HG02884 (cell line): ENCODE measurements around the gene ZNF202.
"Not testable (repeated sequence)": the region's sequence is repeated elsewhere in the genome, so short reads cannot be mapped to it uniquely, and the experiment has no call there.

Experiments used
- ATAC-seq: cut with Tn5 transposase; IDR thresholded peaks from one replicate; pipeline ENCODE4 v1.9.1; 2021; ENCODE audit warnings: mild to moderate bottlenecking, moderate library complexity; ENCODE audit not compliant: unreplicated experiment

Gene ZNF202

DNA sequence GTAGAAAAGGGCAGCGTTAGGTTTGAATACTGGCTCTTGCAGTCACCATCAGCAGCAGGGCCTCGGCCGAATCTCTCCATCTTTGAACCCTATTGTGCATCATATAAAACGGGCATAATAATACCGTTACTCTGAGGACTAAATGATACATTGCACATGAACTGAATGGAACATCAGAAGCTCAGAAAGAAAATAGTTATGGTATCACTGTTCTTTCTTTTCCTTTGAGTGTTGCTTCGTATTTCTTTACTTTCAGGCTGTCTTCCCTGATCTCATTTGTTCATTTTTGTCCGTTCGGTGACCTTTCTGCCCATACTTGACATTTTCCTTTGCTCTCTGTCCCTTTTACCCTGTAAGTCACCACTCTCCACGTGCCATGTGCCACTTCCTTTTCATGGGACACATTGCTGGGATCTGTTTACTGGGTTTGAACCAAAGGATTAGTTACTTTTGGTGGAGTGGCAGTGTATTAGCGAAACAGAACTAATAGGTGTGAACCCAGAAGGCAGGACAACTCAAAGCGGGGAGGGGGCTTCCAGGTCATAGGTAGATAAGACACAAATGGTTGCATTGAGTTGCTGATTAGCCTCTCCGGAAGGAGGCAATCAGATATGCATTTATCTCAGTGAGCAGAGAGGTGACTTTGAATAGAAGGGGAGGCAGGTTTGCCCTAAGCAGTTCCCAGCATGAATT lies 717 bp upstream of the ZNF202 start:
- no peak for ATAC-seq

DNA sequence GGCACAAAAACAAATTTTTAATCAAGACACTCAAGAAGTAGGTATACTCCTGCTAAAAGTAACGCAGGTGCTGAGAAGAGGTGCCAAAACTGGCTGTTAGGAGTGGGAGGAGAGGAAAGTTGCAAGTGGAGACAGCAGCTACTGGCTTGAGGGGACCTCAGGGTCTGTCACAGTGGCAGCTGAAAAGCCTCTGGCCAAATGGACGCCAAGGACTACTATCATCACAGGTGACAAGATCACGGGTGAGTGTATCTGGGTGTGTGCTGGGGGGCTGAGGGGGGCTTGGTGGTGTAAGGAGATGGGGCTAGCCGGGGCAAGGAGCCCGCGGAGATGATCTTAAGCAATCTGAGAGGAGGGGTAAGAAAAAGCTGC lies 687 bp downstream of the ZNF202 start:
- ATAC-seq: no peak

DNA sequence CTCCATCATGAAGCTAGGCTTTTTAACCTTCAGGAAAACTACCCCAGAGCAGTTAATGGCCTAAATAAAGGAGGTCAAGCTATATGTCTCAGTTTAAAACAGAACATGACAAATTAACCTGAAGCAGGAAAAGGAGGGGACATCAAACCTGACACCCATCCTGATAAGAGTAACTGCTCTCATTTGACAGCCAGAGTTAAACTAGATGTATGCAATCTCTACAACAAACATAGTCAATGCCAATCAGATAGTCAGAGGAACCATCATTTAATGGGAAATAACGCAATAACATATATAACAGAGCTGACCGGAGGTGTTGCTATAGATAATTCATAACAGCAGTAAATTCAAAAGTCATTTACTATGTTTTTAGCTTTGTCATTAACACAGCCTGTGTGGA lies 3.1 kb downstream of the ZNF202 start:
- no peak for ATAC-seq

DNA sequence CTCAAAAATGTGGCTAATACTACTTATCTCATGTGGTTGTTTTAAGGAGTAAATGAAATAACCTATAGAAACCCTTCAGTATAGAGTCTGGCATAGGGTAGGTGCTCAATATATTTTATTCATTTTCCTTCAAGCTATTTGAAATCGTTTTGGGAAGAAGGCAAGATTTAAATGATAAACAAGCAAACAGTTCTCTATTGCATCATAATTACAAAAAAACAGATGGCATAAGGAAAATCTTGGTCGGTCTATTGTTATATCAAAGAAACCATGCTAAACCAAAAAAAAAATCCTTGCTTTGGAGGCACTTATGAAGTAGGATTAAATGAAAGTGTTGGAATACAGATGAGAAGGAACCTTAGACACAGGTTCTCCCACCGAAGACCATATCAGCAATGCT lies 4.7 kb downstream of the ZNF202 start:
- ATAC-seq: no peak

DNA sequence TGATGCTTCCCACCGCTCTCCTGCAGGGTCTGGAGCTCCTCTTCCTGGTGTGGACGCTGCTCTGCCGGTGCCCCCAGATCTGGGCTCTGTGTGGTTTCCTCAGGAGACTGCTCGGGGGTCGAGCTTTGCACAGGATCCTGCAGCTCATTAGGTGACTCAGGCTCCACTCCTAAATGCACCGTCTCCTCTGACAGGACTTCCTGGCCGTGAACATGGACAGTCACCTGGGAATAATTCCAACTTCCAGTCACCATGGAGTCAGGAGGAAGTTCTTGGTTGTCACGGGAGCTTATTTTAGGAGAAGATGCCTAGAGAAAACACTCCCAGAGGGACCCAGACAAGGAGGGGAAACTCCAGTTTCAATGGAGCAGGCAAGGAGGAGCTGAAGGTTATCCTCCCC lies 11.9 kb downstream of the ZNF202 start:
- ATAC-seq: no peak

DNA sequence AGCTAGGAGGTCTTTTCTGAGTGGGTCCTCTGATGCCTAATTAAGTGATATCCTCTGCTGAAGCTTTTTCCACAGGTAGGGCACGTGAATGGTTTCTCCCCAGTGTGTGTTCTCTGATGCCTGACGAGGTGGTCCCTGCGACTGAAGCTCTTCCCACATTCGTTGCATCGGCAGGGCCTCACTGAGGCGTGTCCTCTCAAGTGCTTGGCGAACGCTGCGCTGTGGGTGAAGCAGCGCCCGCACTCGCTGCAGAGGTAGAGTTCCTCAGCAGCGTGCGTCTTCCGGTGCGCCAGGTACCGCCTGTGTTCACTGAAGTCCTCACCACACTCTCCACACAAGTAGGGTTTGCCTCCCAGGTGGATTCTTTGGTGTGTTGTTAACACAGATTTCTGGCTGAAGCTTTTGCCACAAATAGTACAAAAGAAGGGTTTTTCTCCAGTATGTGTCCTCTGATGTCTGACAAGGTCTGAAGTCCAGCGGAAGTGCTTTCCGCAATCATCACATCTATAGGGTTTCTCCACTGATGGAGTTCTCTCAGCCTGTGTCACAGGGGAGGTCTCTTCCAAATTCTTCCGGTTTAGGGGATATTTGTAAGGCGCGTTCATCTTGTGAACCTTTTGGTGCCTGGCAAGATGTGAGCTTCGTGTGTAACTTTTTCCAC lies 15.3 kb downstream of the ZNF202 start:
- no peak for ATAC-seq

DNA sequence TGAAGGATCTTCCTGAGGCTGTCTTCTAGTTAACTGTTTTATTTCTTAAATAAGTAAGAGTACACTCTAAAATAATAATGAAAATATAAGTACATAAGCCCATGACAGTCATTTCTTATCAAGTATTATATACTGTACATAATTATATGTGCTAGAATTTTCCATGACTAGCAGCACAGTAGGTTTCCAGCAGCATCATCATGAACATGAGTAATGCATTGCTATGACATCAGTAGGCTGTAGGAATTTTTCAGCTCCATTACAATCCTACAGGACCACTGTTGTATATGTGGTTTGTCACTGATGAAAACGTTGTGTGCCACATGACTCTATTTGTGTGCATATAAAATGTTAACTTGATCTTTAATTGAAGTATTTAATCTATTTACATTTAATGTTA lies 22.0 kb downstream of the ZNF202 start:
- ATAC-seq: no peak

DNA sequence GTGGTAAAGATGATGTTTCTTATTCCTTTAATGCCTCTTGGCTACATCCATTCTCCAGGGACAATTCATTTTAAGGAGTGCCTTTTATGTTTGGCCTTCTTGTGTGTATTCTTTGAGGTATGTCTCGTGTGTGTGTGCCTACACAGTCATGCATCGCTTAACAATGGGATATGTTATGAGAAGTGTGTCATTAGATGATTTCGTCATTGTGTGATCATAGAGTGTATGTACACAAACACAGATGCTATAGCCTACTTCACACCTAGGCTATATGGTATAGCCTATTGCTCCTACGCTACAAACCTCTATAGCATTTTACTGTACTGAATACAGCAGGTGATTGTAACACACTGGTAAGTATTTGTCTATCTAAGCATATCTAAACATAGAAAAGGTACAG lies 23.0 kb downstream of the ZNF202 start:
- ATAC-seq: no peak

DNA sequence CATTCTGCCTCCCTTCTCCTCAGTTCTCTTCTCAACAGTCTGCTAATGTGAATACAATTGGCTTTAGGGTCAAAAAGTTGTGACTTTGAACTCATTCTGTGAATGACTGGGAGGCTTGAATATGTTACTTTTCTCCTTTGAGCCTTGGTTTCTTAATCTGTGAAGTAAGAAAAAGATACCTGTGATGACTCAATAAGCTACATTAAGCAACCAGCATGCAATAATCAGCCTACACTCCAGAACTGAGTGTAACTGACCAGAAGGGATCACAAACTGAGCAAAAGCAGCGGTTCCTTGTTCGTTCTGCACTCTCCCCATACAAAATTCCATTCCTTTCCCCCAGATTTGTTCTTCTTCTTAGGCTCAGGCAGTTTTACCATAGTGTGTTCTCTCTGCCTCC lies 23.4 kb downstream of the ZNF202 start:
- no peak for ATAC-seq

DNA sequence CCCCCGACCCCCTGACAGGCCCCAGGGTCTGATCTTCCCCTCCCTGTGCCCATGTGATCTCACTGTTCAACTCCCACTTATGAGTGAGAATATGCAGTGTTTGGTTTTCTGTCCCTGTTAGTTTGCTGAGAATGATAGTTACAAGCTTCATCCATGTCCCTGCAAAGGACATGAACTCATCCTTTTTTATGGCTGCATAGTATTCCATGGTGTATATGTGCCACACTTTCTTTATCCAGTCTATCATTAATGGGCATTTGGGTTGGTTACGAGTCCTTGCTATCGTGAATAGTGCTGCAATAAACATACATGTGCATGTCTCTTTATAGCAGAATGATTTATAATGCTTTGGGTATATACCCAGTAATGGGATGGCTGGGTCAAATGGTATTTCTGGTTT lies 28.8 kb downstream of the ZNF202 start:
- not testable (repeated sequence) for ATAC-seq

DNA sequence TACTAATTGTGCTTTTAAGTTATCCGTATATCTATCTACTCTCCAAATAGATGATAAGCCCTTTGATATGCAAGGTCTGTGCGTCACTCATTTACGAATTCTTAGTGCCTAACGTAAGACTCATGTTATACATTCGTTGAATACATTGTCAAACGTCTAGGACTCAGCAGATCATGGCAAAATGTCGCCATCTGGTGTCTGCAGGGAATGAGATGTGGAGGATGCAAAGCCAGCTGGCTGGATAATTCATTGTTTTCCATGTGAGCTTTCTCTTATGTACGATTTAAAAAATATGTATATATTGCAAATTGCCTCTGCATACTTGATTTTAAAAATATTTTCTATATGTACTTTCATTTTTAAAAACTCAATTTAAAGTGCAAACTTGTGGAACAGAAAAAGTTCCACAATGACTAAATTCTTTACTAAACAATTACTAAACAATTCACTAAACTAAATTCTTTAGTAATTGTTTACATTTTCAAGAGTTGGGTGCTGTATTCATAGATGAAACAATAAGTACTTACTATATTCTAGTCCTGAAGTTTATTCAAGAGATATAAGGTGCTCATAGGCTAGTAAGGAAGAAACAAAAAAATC lies 33.8 kb downstream of the ZNF202 start:
- peak; percentile 68 for ATAC-seq

DNA sequence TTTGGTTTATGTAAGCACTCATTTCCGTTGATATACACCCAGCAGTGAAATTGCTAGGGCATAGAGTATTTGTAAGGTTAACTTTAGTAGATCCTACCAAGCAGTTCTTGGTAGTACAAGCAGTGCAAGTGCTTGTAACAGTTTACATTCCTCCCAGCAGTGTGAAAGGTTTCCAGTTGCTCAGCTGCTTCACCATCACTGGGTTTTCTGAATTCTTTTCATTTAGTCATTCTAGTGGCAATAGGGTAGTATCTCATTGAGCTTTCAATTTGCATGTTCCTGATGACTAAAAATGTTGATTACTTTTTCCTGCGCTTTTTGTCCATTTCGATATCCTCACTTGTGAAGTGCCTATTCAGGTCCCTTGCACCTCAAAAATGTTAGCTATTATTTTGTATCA lies 34.3 kb downstream of the ZNF202 start:
- no peak for ATAC-seq

DNA sequence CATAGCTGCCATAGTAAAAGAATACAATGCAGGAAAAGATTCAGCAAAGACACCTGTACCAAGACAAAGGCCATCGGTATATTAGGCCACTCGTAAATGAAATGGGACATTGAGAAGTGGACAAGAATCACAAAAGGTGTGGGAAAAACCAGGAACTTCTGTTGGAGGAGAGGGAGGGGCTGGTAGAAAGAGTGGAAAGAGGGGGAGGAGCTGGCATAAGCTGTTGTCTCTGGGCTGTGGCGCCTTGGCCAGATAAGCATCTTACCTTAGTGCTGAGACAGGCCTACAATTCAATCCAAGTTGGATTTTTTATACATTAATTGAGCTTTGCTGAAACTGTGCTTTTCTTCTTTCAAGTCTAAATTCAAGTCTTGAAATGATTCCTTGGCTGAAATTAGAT lies 37.1 kb downstream of the ZNF202 start:
- no peak for ATAC-seq

DNA sequence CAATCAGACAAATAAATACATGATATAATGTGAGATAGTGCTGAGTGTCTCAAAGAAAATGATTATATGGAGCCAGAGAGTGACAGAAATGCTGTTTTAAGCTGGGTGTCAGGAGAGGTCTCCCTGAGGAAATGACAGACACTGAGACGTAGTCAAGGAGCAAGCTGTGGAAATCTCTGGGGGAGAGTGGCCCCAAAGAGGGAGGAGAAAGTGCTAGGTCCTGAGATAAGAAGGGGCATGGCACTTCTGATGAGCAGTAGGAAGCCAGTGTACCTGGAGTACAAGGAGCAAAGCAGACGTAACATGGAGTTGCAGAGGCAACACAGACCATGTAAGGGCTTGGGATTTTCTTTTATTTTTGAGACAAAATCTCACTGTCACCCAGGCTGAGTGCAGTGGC lies 38.8 kb downstream of the ZNF202 start:
- ATAC-seq: no peak

DNA sequence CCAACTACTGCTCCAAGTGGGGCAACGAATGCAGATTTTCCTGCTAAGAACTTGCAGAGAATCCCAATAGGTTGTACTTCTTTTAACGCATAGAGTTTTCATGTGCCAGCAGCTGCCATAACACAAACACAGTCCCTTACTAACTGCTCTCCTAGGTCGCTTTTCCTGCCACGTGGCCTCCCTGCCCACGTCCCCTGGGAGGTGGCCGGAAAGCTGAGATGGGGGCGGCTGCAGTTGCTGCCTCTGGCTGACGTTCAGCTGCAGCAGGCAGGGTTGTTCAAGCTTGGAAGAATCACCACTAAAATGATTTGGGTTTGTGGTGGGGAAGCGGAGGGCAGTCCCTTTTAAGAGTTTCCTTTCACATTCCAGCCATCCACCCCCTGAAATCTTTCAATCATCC lies 39.3 kb downstream of the ZNF202 start:
- ATAC-seq: peak; percentile 82

DNA sequence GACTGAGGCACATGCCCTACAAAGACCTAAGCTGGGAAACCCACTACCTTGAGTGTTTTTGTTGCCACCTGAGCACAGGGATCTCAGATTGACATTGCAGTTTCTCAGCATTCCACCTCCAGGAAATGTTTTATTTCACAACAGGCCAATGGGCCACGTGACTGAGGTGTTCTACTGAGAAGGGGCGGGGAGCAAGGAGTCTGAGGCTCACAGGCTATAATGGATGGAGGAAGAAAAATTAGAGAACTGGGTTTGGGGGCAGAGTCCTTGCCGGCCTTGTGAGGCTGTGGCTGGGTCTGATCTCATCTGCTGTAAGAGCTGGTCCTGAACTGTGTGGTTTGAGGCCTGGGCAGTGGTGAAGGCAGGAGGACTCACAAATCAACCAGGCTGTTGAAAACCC lies 40.7 kb downstream of the ZNF202 start:
- no peak for ATAC-seq

DNA sequence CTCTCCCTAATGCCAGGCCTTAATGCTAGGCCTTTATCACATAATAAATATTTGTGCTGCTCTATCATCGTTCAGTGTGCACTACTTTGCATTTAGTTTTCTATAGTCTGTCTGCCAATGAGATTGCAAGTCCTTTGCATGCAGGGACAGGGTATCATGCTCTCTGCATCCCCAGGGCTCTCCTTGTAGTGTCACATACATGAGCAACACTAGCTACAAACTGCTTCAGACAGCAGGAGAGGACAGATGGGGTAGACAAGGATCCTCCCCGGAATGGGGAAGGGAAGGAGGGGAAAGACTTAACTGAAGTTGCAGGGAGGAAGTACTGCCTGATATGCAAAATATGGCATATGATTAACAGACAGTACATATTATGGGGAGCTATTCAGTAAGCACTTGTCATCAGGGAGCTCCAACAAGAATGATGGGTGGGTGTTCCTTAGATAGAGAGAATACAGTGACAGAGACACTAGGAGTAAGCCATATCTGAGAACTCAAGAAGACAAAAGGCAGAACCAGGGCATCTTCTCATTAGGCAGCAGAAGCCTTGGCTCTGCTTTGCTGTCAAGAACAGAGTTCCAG lies 42.8 kb downstream of the ZNF202 start:
- no peak for ATAC-seq

DNA sequence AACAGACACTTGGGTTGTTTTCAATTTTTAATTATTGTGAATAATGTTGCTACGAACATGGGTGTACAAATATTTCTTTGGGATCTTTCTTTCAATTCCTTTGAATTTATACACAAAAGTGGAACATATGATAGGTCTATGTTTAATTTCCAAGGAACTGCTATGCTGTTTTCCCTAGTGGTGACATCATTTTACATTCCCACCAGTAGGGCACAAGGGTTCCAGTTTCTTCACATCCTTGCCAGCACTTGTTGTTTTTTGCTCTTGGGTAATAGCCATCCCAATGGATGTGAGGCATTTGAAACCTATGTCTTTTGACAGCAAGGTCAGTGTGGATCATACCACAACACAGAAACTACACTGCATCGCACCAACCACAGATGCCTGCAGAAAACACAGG lies 45.3 kb downstream of the ZNF202 start:
- no peak for ATAC-seq

DNA sequence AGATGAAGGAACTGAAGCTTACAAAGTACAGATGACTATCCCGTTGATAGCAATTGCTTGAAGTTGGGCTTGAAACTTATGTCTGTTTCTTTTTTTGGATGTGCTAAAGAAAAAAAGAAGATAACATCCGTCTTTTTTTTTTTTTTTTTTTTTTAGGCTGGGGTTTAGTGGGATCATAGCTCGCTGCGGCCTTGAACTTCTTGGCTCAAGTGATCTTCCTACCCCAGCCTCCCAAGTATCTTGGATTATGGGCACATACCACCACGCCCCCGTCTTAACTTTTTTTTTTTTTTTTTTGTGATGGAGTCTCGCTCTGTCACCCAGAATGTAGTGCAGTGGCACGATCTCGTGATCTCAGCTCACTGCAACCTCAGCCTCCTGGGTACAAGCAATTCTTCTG lies 46.2 kb downstream of the ZNF202 start:
- no peak for ATAC-seq

DNA sequence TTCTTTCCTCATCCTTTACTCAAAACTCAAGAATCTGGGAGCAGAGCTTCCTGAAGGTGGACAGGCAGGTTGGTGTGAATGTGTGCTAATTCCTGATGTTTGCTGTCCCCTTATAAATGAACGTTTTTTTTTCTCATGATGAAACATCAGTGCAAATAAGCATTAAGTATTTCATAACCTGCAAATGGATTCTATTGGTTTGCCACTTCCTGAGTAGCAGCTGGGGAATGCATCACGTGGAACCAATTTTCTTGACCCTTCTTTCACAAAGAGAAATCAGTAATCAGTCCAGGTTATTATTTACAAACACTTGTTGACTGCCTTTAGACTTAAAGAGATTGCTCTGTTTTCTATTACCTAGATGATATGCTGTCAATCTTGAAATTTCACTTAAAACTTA lies 46.9 kb downstream of the ZNF202 start:
- ATAC-seq: no peak

DNA sequence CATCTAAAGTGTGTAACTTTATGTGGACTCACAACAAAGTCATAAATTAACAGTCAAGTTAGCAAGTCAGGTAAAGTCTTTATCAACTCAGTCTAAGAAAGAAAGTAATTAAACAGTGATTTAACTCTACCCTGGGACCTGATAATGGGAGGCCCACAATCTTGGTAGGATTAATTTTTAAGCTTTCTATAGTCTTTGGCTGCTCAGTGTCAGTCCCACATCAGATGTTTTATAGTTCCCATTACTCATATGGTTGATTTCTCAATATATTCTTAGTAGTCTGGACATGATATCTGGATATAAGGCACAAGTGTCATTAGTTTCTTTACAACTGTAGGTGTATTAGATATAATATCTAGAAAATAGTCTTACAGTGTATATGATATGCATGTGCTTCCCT lies 48.5 kb downstream of the ZNF202 start:
- no peak for ATAC-seq

DNA sequence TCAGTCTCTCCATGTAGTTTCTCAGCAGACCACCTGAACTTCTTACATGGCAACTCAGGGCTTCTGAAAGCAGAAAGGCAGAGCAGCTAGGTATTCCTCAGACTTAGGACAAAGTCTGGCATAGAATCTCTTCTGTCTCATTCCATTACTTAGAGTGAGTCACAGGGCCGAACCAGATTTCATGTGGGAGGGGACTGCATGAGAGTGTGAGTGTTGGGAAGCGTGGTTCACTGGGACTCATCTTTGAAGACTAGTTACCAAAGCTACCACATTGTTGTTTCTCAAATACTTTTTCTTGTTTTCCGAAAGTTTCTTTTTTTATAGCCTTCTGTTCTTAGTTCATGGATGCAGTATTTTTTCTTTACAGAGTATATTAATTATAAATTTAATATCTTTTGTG lies 51.0 kb downstream of the ZNF202 start:
- ATAC-seq: no peak
